Activated T-cell treated with anti-CD3 and anti-CD28 coated beads for 4 hours (primary cell): ENCODE results near the gene FEZ2.
"Not testable (repeated sequence)": the region's sequence is repeated elsewhere in the genome, so short reads cannot be mapped to it uniquely, and the experiment has no call there.

ENCODE experiments used
- DNase-seq: peaks from one replicate; pipeline ENCODE4 v3.0.0-alpha.2; 2020

Gene FEZ2

GRCh38 chr2:36597532-36598377 lies at the start of gene FEZ2:
Gene FEZ2 (minus strand): TSS chr2:36598168. CDS start chr2:36598142, 26 bp downstream.
- peak; percentile 28 for DNase-seq

- DNase-seq, result no peak
Observed at GRCh38 chr2:36634981-36635597, 37.1 kb upstream of the FEZ2 start.

- DNase-seq, result no peak
Observed at GRCh38 chr2:36633470-36634092, 35.6 kb upstream of the FEZ2 start.

GRCh38 chr2:36626756-36627155 lies 28.8 kb upstream of the FEZ2 start:
- DNase-seq, result no peak

- no peak for DNase-seq
Observed at GRCh38 chr2:36626071-36626470, 28.1 kb upstream of the FEZ2 start.

- DNase-seq, result no peak
Observed at GRCh38 chr2:36625304-36625703, 27.3 kb upstream of the FEZ2 start.

GRCh38 chr2:36620321-36620720 lies 22.4 kb upstream of the FEZ2 start:
- no peak for DNase-seq

- no peak for DNase-seq
Observed at GRCh38 chr2:36618381-36618780, 20.4 kb upstream of the FEZ2 start.

GRCh38 chr2:36616947-36617346 lies 19.0 kb upstream of the FEZ2 start:
- DNase-seq, result no peak

GRCh38 chr2:36615222-36615621 lies 17.3 kb upstream of the FEZ2 start:
- DNase-seq, result no peak

GRCh38 chr2:36613801-36614200 lies 15.8 kb upstream of the FEZ2 start:
- no peak for DNase-seq

- no peak for DNase-seq
Observed at GRCh38 chr2:36611316-36611990, 13.5 kb upstream of the FEZ2 start.

GRCh38 chr2:36609507-36609906 lies 11.5 kb upstream of the FEZ2 start:
- no peak for DNase-seq

GRCh38 chr2:36607947-36608346 lies 10.0 kb upstream of the FEZ2 start:
- DNase-seq, result no peak

GRCh38 chr2:36606925-36607324 lies 9.0 kb upstream of the FEZ2 start:
- no peak for DNase-seq

GRCh38 chr2:36605273-36605672 lies 7.3 kb upstream of the FEZ2 start:
- DNase-seq, result no peak

GRCh38 chr2:36603629-36604028 lies 5.7 kb upstream of the FEZ2 start:
- DNase-seq, result not testable (repeated sequence)

- DNase-seq, result no peak
Observed at GRCh38 chr2:36597003-36597531, 901 bp downstream of the FEZ2 start.

GRCh38 chr2:36596397-36596796 lies 1.6 kb downstream of the FEZ2 start:
- no peak for DNase-seq

GRCh38 chr2:36594849-36595248 lies 3.1 kb downstream of the FEZ2 start:
- DNase-seq, result no peak

- no peak for DNase-seq
Observed at GRCh38 chr2:36589230-36589630, 8.7 kb downstream of the FEZ2 start.

GRCh38 chr2:36587556-36587955 lies 10.4 kb downstream of the FEZ2 start:
- DNase-seq, result no peak

GRCh38 chr2:36587101-36587500 lies 10.9 kb downstream of the FEZ2 start:
- no peak for DNase-seq
